ENCODE data around the gene CABP7.

GRCh38 chr22:29702000-29702930 lies 17.5 kb upstream of the CABP7 start:
- no peak for TF ChIP-seq CTCF (IDR thresholded peaks at IDR 0.05)
- no peak for TF ChIP-seq POLR2A (IDR thresholded peaks at IDR 0.05)

Data from adrenal gland (tissue), 5 donors.